22Rv1 (cell line): Measurements from ENCODE around the gene SUGP2.
"Not testable (repeated sequence)": the region's sequence is repeated elsewhere in the genome, so short reads cannot be mapped to it uniquely, and the experiment has no call there.

Source experiments
- H3K27ac ChIP-seq: fragments of 450-650 bp; 2 replicates; pipeline ENCODE4 v1.5.1; 2017
- CTCF ChIP-seq: fragments of 450-650 bp; IDR thresholded peaks from 2 replicates; pipeline ENCODE4 v1.5.1; 2017; ENCODE audit warnings: mild to moderate bottlenecking
- ZFX ChIP-seq: fragments of 450-650 bp; IDR thresholded peaks from 2 replicates; pipeline ENCODE4 v1.6.1; 2017; ENCODE audit warnings: antibody characterized with exemption, borderline replicate concordance

Gene SUGP2

GRCh38 chr19:19027228-19027627 is 6.1 kb downstream of the SUGP2 start:
- no peak overlapping the region for H3K27ac ChIP-seq
- TF ChIP-seq ZFX (no peak), CTCF (no peak)

- H3K27ac ChIP-seq = no peak overlapping the region
- TF ChIP-seq CTCF = peak; percentile 23; the same call in 1 of the 2 replicates
- no peak for TF ChIP-seq ZFX
Observed at GRCh38 chr19:19026299-19026971, 6.9 kb downstream of the SUGP2 start.

- no peak overlapping the region for H3K27ac ChIP-seq
- TF ChIP-seq ZFX = no peak
- TF ChIP-seq CTCF = no peak
Observed at GRCh38 chr19:19025861-19026260, 7.5 kb downstream of the SUGP2 start.

GRCh38 chr19:19023376-19023775 is 9.9 kb downstream of the SUGP2 start:
- not testable (repeated sequence) for H3K27ac ChIP-seq

- no peak for TF ChIP-seq ZFX
- TF ChIP-seq CTCF = no peak
- no peak overlapping the region for H3K27ac ChIP-seq
Observed at GRCh38 chr19:19022380-19022961, 10.8 kb downstream of the SUGP2 start.

GRCh38 chr19:19021115-19021514 is 12.2 kb downstream of the SUGP2 start:
- H3K27ac ChIP-seq = no peak overlapping the region
- TF ChIP-seq CTCF = no peak
- no peak for TF ChIP-seq ZFX

- TF ChIP-seq CTCF (no peak), ZFX (no peak)
- no peak overlapping the region for H3K27ac ChIP-seq
Observed at GRCh38 chr19:19010551-19010950, 22.8 kb downstream of the SUGP2 start.

- H3K27ac ChIP-seq = no peak overlapping the region
Observed at GRCh38 chr19:19009951-19010350, 23.4 kb downstream of the SUGP2 start.

More at GRCh38 chr19:19009951-19010350, 23.4 kb downstream of the SUGP2 start:
- TF ChIP-seq ZFX (no peak), CTCF (no peak)
